IgD-negative memory B cell (primary cell): ENCODE data around the gene FBXL4. TPM values are rescaled to one million over a fixed set of nuclear protein-coding genes. Genes with fewer than 3 reads are reported as not detected.
A peak's percentile ranks its signal among the peaks of the same experiment; 100 is the strongest.

ENCODE experiments used
- H3K27ac Mint-ChIP-seq, 3 donors: one replicate each; pipeline ENCODE4 v1.8.0; 2020 to 2022; ENCODE audit warnings: mild to moderate bottlenecking in 3 of 3, mixed read lengths in 3 of 3, moderate library complexity in 1 of 3
- H3K27me3 Mint-ChIP-seq: one replicate; pipeline ENCODE4 v1.8.0; 2021; ENCODE audit warnings: mixed read lengths
- H3K36me3 Mint-ChIP-seq: one replicate; pipeline ENCODE4 v1.8.0; 2020; ENCODE audit warnings: mild to moderate bottlenecking, mixed read lengths
- H3K4me1 Mint-ChIP-seq, 3 donors: one replicate each; pipeline ENCODE4 v1.8.0; 2020 to 2022; ENCODE audit warnings: mixed read lengths in 3 of 3, mild to moderate bottlenecking in 1 of 3
- H3K4me3 Mint-ChIP-seq, 4 donors: one replicate each; pipeline ENCODE4 v1.8.0; 2020 to 2022; ENCODE audit warnings: mild to moderate bottlenecking in 4 of 4, mixed read lengths in 4 of 4, moderate library complexity in 3 of 4
- H3K9me3 Mint-ChIP-seq, 3 donors: one replicate each; pipeline ENCODE4 v1.8.0; 2020 to 2021; ENCODE audit warnings: mixed read lengths in 3 of 3, mild to moderate bottlenecking in 1 of 3
- polyA plus RNA-seq: library from polyadenylated mRNA; unstranded; fragments of 300-500 nt; fragmentation: Illumina TruSeq; gene quantifications from one replicate; pipeline ENCODE4 v1.2.3, GENCODE V29; 2021

The FBXL4 gene
- polyA plus RNA-seq, 1 donor from 2014 or later = 9.7 TPM

DNA sequence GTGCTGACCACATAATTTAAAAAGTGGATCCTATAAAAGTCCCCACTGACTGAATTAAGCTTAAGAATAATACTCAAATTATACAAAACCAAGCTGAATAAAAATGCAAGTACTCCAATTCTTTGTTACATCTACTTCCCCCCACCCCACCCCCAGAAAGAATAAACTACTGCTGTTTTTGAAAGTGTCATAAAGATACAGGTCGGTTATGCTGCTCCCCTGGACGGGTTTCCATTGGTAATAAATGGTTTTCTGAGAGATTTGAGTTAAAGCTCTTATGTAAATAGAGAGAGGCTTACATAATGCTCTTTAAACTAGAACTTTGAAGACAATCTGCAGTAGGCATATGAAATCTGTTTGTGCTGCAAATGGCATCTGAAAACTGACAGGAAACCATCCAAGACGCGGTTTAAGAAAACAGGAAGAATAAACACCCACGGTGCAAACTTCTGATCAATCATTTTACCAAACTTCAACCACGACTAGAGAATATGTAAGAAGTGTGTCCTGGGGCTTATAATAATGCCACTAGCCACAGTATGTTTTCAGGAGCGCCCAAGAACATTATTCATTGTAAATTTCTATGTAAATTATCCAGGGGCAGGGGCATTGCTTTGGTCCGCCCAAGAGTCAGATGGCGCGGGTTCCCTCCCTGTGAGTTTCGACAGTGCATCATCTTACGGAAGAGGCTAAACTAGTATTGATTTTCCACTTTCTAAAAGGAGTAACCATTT lies 124.2 kb downstream of the FBXL4 start:
- H3K4me1 Mint-ChIP-seq = peaks cover 4 to 15% (median 11%) of the 10 kb centered on the region in 3 donors

DNA sequence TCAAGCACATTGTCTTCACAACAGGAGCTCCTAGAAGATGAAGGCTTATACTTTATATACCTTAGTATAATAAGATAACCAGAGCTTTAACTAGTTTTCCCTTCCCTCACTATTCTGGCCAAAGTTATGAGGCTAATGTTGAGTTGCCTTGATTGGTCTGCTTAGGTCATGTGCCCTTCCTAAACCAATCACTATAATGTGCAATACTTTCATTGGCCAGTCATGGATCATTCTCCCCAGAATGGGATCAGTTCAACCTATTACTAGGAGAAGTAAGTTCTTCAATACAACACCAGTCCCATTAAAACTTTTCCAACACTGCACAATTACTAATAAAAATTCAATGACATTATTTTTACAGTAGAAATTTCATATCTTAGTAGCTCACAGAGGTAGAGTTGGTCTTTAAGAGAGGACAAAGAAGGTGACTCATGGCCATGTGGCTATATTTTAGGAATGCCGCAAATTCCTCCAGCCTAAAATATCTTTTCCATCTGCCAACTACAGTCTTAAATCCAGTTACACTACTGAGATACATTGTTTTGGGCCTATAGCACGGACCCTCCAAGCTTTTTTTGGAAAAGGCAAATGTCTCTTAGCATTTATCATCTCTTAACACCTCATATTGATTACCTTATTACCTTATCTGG lies 125.9 kb downstream of the FBXL4 start:
- Mint-ChIP-seq H3K27ac (no peak overlapping the region), H3K9me3 (peaks cover 0 to 2% (median under 1%) of the 10 kb centered on the region in 3 donors), H3K4me3 (no peak overlapping the region), H3K36me3 (peaks cover 2% of the 10 kb centered on the region), H3K4me1 (peaks cover 0 to 10% (median 9%) of the 10 kb centered on the region in 3 donors), H3K27me3 (peaks cover 41% of the 10 kb centered on the region)

More for the DNA sequence above, 124.2 kb downstream of the FBXL4 start:
- H3K36me3 Mint-ChIP-seq = no peaks in the 10 kb centered on the region
- H3K4me3 Mint-ChIP-seq = peak overlapping the region; percentile 28 to 79 (median 57)
- H3K27me3 Mint-ChIP-seq = peaks cover 51% of the 10 kb centered on the region
- H3K27ac Mint-ChIP-seq = peak overlapping the region in 2 of 3 donors; percentile 54 to 75
- peaks cover 0 to 2% (median 2%) of the 10 kb centered on the region in 3 donors for H3K9me3 Mint-ChIP-seq

Other genes starting within 250 kb of the FBXL4 start
- not detected for gene POU3F2, start 113.4 kb downstream of the FBXL4 start, polyA plus RNA-seq